Measurements from ENCODE around the gene MMP14. TPM values are rescaled to one million over a fixed set of nuclear protein-coding genes. Genes with fewer than 3 reads are reported as not detected.

MMP14 gene
- total and polyA plus RNA-seq, 2 experiments from 2014 or later: 7.0 to 56.4 TPM

- Histone ChIP-seq H3K36me3 (ENCODE audit: insufficient read depth) (no peaks in the 10 kb centered on the region), H3K27me3 (ENCODE audit: insufficient read depth) (peaks cover 17% of the 10 kb centered on the region), H3K27ac (ENCODE audit: low read depth) (no peak within 1 kb of the TSS), H2AFZ (peak within 1 kb of the TSS; percentile 81), H3K4me2 (peak within 1 kb of the TSS; percentile 85), H4K20me1 (replicated peaks; ENCODE audit: insufficient read depth) (no peaks in the 10 kb centered on the region), H3K4me1 (ENCODE audit: insufficient read depth) (peaks cover 28% of the 10 kb centered on the region), H3F3A (replicated peaks; ENCODE audit: low read depth) (peaks cover 8% of the 10 kb centered on the region; the same call in 1 of the 2 replicates), H3K9me2 (ENCODE audit: insufficient read depth) (no peaks in the 10 kb centered on the region), H3K4me3 (peak within 1 kb of the TSS; percentile 47), H3K79me2 (replicated peaks; ENCODE audit: insufficient read depth) (no peaks in the 10 kb centered on the region)
- DNase-seq (ENCODE audit: low spot score) (peak; percentile 51), ATAC-seq (peak; percentile 6)
- peak within 1 kb of the TSS; percentile 73 for H3K27ac Mint-ChIP-seq
- TF ChIP-seq STAT1 (IDR thresholded peaks at IDR 0.05; ENCODE audit: unreplicated experiment) (no peak), POLR2AphosphoS5 (IDR thresholded peaks at IDR 0.05; ENCODE audit: low read depth) (0 out of 2 replicates have a peak, but pooled peaks have one; percentile 17)
- TF ChIP-seq, protein P1, sequence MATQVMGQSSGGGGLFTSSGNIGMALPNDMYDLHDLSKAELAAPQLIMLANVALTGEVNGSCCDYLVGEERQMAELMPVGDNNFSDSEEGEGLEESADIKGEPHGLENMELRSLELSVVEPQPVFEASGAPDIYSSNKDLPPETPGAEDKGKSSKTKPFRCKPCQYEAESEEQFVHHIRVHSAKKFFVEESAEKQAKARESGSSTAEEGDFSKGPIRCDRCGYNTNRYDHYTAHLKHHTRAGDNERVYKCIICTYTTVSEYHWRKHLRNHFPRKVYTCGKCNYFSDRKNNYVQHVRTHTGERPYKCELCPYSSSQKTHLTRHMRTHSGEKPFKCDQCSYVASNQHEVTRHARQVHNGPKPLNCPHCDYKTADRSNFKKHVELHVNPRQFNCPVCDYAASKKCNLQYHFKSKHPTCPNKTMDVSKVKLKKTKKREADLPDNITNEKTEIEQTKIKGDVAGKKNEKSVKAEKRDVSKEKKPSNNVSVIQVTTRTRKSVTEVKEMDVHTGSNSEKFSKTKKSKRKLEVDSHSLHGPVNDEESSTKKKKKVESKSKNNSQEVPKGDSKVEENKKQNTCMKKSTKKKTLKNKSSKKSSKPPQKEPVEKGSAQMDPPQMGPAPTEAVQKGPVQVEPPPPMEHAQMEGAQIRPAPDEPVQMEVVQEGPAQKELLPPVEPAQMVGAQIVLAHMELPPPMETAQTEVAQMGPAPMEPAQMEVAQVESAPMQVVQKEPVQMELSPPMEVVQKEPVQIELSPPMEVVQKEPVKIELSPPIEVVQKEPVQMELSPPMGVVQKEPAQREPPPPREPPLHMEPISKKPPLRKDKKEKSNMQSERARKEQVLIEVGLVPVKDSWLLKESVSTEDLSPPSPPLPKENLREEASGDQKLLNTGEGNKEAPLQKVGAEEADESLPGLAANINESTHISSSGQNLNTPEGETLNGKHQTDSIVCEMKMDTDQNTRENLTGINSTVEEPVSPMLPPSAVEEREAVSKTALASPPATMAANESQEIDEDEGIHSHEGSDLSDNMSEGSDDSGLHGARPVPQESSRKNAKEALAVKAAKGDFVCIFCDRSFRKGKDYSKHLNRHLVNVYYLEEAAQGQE (IDR thresholded peaks at IDR 0.05; ENCODE audit: unreplicated experiment): no peak
- peak within 1 kb of the TSS; percentile 74 for H3K4me3 Mint-ChIP-seq
- peaks cover 9% of the 10 kb centered on the region; the same call in 2 of the 3 replicates for H3K36me3 Mint-ChIP-seq (ENCODE audit: low read depth)
- peaks cover 44% of the 10 kb centered on the region for H3K4me1 Mint-ChIP-seq
- peaks cover 32% of the 10 kb centered on the region for H3K27me3 Mint-ChIP-seq (ENCODE audit: insufficient read depth, low read depth, poor library complexity)
- no peaks in the 10 kb centered on the region; the same call in 2 of the 3 replicates for H3K9me3 Mint-ChIP-seq
Measured at GRCh38 chr14:22883173-22883976, 47.0 kb downstream of the MMP14 start, which contains the start of gene REM2. REM2 (plus strand) TSS chr14:22883222; CDS start chr14:22883288, 66 bp downstream.

GRCh38 chr14:22884076-22884737, 47.8 kb downstream of the MMP14 start:
- Histone ChIP-seq H3K36me3 (ENCODE audit: insufficient read depth) (no peaks in the 10 kb centered on the region), H3K9me2 (ENCODE audit: insufficient read depth) (no peaks in the 10 kb centered on the region), H3K4me3 (no peak overlapping the region), H3K79me2 (replicated peaks; ENCODE audit: insufficient read depth) (no peaks in the 10 kb centered on the region), H3F3A (replicated peaks; ENCODE audit: low read depth) (peaks cover 8% of the 10 kb centered on the region; the same call in 1 of the 2 replicates), H3K27me3 (ENCODE audit: insufficient read depth) (peaks cover 17% of the 10 kb centered on the region), H3K4me1 (ENCODE audit: insufficient read depth) (peaks cover 28% of the 10 kb centered on the region), H4K20me1 (replicated peaks; ENCODE audit: insufficient read depth) (no peaks in the 10 kb centered on the region), H3K27ac (ENCODE audit: low read depth) (no peak overlapping the region), H3K4me2 (peak overlapping the region; percentile 85), H2AFZ (no peak overlapping the region)
- Mint-ChIP-seq H3K9me3 (no peaks in the 10 kb centered on the region; the same call in 2 of the 3 replicates), H3K27ac (no peak overlapping the region), H3K36me3 (ENCODE audit: low read depth) (peaks cover 9% of the 10 kb centered on the region; the same call in 2 of the 3 replicates), H3K27me3 (ENCODE audit: insufficient read depth, low read depth, poor library complexity) (peaks cover 32% of the 10 kb centered on the region), H3K4me3 (peak overlapping the region; percentile 44), H3K4me1 (peaks cover 44% of the 10 kb centered on the region)
- no peak for DNase-seq (ENCODE audit: low spot score)
- ATAC-seq: no peak
- TF ChIP-seq EZH2 (IDR thresholded peaks at IDR 0.05; ENCODE audit: low read depth, unreplicated experiment) (no peak), ZNF114 (CRISPR knock-in tag; IDR thresholded peaks at IDR 0.05) (no peak), ZNF462 (CRISPR knock-in tag; IDR thresholded peaks at IDR 0.05) (no peak), JUNB (IDR thresholded peaks at IDR 0.05; ENCODE audit: unreplicated experiment) (no peak), NANOG (IDR thresholded peaks at IDR 0.05; ENCODE audit: borderline replicate concordance) (no peak), ZNF331 (CRISPR knock-in tag; IDR thresholded peaks at IDR 0.05; ENCODE audit: low read depth) (no peak)

Measured in GM23338 (cell line).